ENCODE results near the gene PLXND1.
"Not testable (repeated sequence)": the region's sequence is repeated elsewhere in the genome, so short reads cannot be mapped to it uniquely, and the experiment has no call there.

Gene PLXND1

DNA sequence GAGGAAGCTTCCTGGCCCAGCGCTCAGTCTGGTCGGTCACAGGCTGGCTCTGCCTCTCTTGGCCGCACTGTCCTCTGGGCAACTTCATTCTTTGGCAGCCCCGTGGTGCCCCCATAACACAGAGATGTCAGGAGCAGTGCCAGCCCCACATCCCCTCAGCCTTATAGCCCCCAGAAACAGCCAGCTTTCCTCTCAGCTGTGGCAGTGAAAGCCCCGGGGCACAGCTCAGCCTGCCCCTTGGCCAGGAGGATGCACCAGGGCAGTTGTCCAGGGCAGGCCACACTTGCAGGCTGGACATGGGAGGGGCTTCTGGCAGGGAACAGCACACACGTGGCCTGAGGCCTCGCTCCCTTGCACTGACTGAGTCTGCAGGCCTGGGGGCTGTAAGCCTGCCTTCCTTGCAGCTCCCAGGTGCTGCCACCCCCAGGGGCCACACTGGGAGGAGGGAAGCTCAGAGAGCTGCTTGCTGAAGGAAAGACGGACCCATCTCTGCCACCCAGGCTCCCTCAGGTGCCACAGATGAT lies 88.4 kb downstream of the PLXND1 start:
- no peaks in the 10 kb centered on the region for H3K4me1 ChIP-seq (ENCODE audit: insufficient read depth, low read length)
- no peaks in the 10 kb centered on the region for H3K9me3 ChIP-seq (ENCODE audit: control insufficient read depth, insufficient read depth, low read length)
- no peaks in the 10 kb centered on the region for H3K36me3 ChIP-seq (ENCODE audit: insufficient read depth, low read length)
- H3K9ac ChIP-seq (ENCODE audit: low read depth, low read length): no peak overlapping the region

DNA sequence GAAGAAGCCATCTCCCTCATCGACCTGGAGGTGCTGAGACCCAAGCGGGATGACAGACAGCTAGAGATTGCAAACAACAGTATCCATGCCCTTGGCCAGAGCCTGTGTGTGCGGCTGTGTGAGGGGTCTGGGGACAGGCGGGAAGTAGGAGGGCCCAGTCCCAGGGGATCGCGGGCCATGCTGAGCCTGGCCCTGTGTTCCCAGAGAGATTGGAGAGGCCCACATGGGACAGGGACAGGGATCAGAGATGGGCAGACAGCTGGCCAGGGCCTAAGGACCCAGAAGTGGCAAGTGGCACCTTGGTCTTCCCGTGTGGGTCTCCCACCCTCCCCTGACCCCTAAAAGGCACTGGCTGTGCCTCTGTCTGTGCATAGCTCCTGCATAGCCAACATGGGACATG lies 89.0 kb downstream of the PLXND1 start:
- H3K4me1 ChIP-seq (ENCODE audit: insufficient read depth, low read length): no peaks in the 10 kb centered on the region
- no peaks in the 10 kb centered on the region for H3K36me3 ChIP-seq (ENCODE audit: insufficient read depth, low read length)
- H3K9me3 ChIP-seq (ENCODE audit: control insufficient read depth, insufficient read depth, low read length): no peaks in the 10 kb centered on the region
- no peak overlapping the region for H3K9ac ChIP-seq (ENCODE audit: low read depth, low read length)

DNA sequence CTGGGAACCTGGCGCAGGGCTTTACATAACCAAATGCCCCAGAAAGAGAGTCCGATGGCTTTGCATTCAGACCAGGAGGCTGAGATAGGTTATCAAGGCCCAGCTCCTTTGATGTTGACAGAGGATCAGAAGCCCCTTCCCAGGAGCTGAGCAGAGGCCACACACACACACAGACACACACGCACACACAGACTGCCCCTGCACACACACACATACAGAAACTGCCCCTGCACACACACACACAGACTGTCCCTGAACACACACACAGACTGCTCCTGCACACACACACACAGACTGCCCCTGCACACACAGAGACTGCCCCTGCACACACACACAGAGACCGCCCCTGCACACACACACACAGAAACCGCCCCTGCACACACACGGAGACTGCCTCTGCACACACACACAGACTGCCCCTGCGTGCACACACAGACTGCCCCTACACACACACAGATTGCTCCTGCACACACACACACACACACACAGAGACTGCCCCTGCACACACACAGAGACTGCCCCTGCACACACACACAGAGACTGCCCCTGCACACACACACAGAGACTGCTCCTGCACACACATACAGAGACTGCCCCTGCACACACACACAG lies 90.5 kb downstream of the PLXND1 start:
- not testable (repeated sequence) for H3K9me3 ChIP-seq (ENCODE audit: control insufficient read depth, insufficient read depth, low read length); H3K36me3 ChIP-seq (ENCODE audit: insufficient read depth, low read length); H3K9ac ChIP-seq (ENCODE audit: low read depth, low read length); H3K4me1 ChIP-seq (ENCODE audit: insufficient read depth, low read length)

DNA sequence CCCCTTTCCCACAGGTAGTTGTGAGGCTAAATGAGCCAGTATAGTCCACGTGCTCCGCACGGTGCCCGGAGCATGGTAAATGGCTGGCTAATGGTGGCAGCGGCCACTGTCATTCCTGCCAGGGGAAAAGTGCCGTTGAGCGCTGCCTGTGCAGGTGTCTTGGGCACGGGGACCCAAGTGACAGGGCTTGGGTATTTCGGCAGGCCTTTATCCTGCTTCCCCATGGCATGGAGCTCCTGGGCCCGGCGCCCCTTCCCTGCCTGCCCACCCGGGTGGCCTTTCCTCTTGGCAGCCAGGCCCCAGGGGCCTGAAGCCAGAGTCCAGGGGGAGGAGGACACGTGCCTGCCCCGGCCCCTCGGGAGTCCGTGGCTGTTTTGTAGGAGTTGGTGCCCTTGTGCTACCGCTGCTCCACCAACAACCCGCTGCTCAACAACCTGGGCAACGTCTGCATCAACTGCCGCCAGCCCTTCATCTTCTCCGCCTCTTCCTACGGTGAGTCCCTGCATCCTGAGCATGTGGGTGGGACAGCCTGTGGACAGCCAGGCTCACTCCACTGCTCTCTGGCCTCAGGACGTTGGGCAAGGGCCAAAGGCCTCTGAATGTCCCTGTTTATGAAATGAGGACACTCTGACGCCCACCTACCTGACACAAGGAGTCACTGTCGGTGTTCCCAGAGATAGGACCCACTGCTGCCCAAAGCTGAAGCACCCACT lies 91.2 kb downstream of the PLXND1 start:
- H3K4me1 ChIP-seq (ENCODE audit: insufficient read depth, low read length); H3K36me3 ChIP-seq (ENCODE audit: insufficient read depth, low read length); H3K9me3 ChIP-seq (ENCODE audit: control insufficient read depth, insufficient read depth, low read length); H3K9ac ChIP-seq (ENCODE audit: low read depth, low read length): not testable (repeated sequence)

DNA sequence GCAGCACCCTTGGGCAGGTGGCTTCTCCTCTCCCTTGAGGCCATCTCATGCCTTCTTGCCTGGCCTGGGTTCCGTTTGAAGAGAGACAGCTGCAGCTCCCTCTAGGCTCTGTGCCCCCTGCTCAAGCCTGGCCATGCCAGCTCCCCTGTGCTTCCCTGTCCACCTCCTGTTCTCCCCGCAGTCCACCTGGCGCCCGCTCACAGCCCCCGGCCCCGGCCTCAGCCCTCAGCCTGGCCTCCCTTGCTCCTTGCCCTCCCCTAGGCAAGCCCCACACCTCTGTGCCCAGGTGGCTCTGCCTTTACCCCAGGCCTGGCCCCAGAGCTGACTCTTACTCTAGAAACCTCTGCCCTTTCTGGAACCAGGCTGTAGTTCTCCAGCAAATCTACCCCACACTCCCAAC lies 91.9 kb downstream of the PLXND1 start:
- Histone ChIP-seq H3K9ac (ENCODE audit: low read depth, low read length) (no peak overlapping the region), H3K9me3 (ENCODE audit: control insufficient read depth, insufficient read depth, low read length) (no peaks in the 10 kb centered on the region), H3K36me3 (ENCODE audit: insufficient read depth, low read length) (peaks cover under 1% of the 10 kb centered on the region; the same call in 1 of the 2 replicates), H3K4me1 (ENCODE audit: insufficient read depth, low read length) (no peaks in the 10 kb centered on the region)

DNA sequence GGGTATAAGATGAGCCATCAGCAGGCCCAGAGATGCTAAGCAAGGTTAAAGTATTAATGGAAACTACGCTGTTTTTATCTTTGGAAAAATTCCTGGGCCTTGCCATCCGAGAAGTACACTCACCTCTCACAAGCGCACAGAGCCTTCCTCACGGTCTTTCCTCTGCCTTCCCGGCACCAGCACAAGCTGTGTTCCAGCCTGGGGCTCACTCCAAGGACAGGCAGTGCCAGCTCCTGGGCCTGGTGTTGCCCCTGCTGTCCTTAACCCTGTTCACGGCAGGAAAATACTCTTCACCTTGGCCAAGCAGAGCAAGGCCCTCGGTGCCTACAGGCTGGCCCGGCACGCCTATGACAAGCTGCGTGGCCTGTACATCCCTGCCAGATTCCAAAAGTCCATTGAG lies 92.4 kb downstream of the PLXND1 start:
- no peaks in the 10 kb centered on the region for H3K9me3 ChIP-seq (ENCODE audit: control insufficient read depth, insufficient read depth, low read length)
- H3K4me1 ChIP-seq (ENCODE audit: insufficient read depth, low read length): no peaks in the 10 kb centered on the region
- no peak overlapping the region for H3K9ac ChIP-seq (ENCODE audit: low read depth, low read length)
- H3K36me3 ChIP-seq (ENCODE audit: insufficient read depth, low read length): peaks cover 2% of the 10 kb centered on the region; the same call in 1 of the 2 replicates

DNA sequence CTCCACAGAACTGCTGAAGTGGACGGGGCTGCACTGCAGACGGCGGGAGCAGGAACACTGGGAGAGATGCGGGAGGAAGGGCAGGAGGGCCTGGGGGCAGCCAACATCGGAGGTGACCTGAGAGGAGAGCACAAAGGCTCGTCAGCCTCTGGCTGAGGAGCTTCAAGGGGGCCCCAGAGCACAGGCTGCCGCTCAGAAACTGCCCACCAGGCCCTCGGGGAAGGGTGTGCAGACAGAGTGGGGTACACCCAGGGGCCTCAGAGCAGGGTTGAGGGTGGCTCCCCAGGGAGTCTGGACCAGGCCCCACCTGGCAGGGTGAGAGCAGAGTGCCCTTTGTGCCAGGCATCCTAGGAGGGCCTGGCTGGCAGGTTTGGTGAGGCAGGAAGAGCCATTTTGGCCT lies 92.8 kb downstream of the PLXND1 start:
- H3K36me3 ChIP-seq (ENCODE audit: insufficient read depth, low read length): peaks cover 2% of the 10 kb centered on the region; the same call in 1 of the 2 replicates
- no peaks in the 10 kb centered on the region for H3K4me1 ChIP-seq (ENCODE audit: insufficient read depth, low read length)

DNA sequence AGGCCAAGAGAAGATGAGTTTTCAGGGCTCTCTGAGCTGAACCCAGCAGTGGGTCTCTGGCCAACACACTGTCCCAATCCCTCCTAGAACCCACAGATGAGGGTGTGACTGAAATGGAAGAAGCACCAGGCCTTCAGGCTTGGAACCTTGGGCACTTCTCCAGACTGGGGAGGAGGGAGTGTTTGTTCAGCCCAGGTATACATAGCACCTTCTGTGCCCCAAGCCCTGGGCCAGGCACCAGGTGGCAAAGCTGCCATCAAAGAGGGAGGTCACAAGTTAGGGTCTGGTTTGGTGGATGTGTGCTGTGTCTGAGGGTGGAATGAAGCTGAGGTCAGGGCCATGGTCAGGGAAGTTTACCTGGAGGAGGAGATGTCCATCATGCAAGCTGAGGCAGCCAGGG lies 93.9 kb downstream of the PLXND1 start:
- Histone ChIP-seq H3K36me3 (ENCODE audit: insufficient read depth, low read length) (peaks cover 2% of the 10 kb centered on the region; the same call in 1 of the 2 replicates), H3K4me1 (ENCODE audit: insufficient read depth, low read length) (no peaks in the 10 kb centered on the region), H3K9me3 (ENCODE audit: control insufficient read depth, insufficient read depth, low read length) (no peaks in the 10 kb centered on the region), H3K9ac (ENCODE audit: low read depth, low read length) (no peak overlapping the region)

More for the DNA sequence above, 92.8 kb downstream of the PLXND1 start:
- no peaks in the 10 kb centered on the region for H3K9me3 ChIP-seq (ENCODE audit: control insufficient read depth, insufficient read depth, low read length)
- no peak overlapping the region for H3K9ac ChIP-seq (ENCODE audit: low read depth, low read length)

DNA sequence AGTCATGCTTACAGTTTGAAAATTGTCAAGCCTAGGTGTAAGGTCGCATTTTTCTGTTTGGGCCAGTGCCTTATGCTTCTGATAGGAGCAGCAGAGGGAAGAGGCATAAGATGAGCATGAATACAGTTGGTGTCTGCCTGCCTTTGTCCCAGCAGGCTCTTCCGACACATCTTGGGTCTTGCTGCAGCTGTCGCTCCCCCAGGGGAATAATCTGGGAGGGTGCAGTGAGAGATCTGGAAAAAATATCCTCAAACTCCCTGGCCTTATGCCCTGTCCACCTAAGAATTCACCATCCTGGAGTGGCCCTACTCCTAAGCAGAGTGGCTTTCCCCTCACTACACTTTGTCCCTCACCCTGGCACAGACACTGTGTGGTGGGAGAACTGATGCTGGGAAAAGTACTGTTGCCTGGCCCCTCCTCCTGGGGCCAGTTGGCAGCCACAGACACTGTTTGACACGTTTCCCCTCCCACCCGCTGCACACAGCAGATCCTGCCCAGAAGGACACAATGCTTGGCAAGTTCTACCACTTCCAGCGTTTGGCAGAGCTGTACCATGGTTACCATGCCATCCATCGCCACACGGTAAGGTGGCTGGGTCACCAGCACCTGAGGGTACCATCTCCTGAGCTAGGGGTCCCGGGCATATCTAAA lies 99.2 kb downstream of the PLXND1 start:
- Histone ChIP-seq H3K4me1 (ENCODE audit: insufficient read depth, low read length) (no peaks in the 10 kb centered on the region), H3K9me3 (ENCODE audit: control insufficient read depth, insufficient read depth, low read length) (no peaks in the 10 kb centered on the region), H3K9ac (ENCODE audit: low read depth, low read length) (no peak overlapping the region), H3K36me3 (ENCODE audit: insufficient read depth, low read length) (peaks cover 2% of the 10 kb centered on the region; the same call in 1 of the 2 replicates)

DNA sequence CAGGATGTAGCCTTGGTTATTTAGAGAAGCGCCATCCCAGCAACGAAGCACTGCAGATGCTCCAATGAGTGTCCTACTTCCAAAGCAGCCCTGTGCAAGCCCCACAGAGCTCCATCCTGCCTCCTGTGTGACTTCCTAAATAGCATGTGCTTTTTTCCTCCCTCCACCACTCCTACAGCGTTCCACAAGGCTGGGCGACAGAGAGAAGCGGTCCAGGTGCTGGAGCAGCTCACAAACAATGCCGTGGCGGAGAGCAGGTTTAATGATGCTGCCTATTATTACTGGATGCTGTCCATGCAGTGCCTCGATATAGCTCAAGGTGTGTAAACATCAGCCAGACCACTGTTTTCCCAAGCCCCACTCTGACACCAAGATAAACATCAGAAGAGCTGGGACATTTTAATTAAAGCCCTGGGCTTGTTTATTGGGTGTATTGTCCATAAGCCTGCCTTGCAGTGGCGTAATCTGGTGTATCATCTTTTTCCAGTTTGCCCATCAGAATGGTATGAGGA lies 100.2 kb downstream of the PLXND1 start:
- Histone ChIP-seq H3K36me3 (ENCODE audit: insufficient read depth, low read length) (peaks cover 2% of the 10 kb centered on the region; the same call in 1 of the 2 replicates), H3K9ac (ENCODE audit: low read depth, low read length) (no peak overlapping the region), H3K4me1 (ENCODE audit: insufficient read depth, low read length) (no peaks in the 10 kb centered on the region), H3K9me3 (ENCODE audit: control insufficient read depth, insufficient read depth, low read length) (no peaks in the 10 kb centered on the region)

DNA sequence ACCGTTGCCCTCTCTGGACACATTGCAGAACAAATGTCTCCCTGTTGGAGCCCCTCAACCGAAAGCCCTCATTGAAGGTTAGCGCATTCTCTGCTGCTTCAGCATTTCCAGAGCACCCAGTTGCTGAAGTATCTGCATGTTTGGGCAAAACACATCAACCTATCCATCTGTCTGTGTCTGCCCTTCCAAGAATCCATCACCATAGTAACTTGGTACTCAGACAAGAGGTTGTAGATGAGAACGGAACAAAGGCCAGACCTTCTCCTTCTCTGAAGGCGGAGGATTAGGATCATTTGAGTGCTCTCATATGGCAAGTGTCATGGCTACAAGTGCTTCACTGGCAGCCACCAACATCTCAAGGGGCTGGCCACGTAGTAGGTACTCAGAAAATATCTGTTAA lies 101.1 kb downstream of the PLXND1 start:
- Histone ChIP-seq H3K36me3 (ENCODE audit: insufficient read depth, low read length) (peaks cover 2% of the 10 kb centered on the region; the same call in 1 of the 2 replicates), H3K9ac (ENCODE audit: low read depth, low read length) (no peak overlapping the region), H3K4me1 (ENCODE audit: insufficient read depth, low read length) (no peaks in the 10 kb centered on the region), H3K9me3 (ENCODE audit: control insufficient read depth, insufficient read depth, low read length) (no peaks in the 10 kb centered on the region)

All from ES-I3 (cell line).